Nephron progenitor cell (in vitro differentiated cells): ENCODE data around the gene MUC13.

Source experiments
- DNase-seq: peaks from one replicate; pipeline ENCODE4 v3.0.0; 2021
- H3K27ac Mint-ChIP-seq: 2 replicates; pipeline ENCODE4 v1.8.0; 2021; ENCODE audit warnings: mild to moderate bottlenecking, moderate library complexity, mixed read lengths
- H3K27me3 Mint-ChIP-seq: 2 replicates; pipeline ENCODE4 v1.8.0; 2021; ENCODE audit warnings: mild to moderate bottlenecking, low read depth, mixed read lengths; ENCODE audit not compliant: poor library complexity
- H3K36me3 Mint-ChIP-seq: 2 replicates; pipeline ENCODE4 v1.8.0; 2021; ENCODE audit warnings: low read depth, mixed read lengths
- H3K4me1 Mint-ChIP-seq: 2 replicates; pipeline ENCODE4 v1.8.0; 2021; ENCODE audit warnings: mixed read lengths
- H3K4me3 Mint-ChIP-seq: 2 replicates; pipeline ENCODE4 v1.8.0; 2021; ENCODE audit warnings: mild to moderate bottlenecking, moderate library complexity, mixed read lengths
- H3K9me3 Mint-ChIP-seq: 2 replicates; pipeline ENCODE4 v1.8.0; 2021; ENCODE audit warnings: mild to moderate bottlenecking, moderate library complexity, mixed read lengths
- TF ChIP-seq, protein P1 (sequence below): fragments of 200-600 bp; sonication (generic); IDR thresholded peaks from 2 replicates; pipeline ENCODE4 v1.5.0; 2021; ENCODE audit warnings: antibody characterized with exemption

Gene MUC13

GRCh38 chr3:124882816-124883747 is 51.5 kb downstream of the MUC13 start:
- Mint-ChIP-seq H3K4me1 (peaks cover 64% of the 10 kb centered on the region), H3K4me3 (peak overlapping the region; percentile 74), H3K27ac (peak overlapping the region; percentile 96), H3K27me3 (peaks cover 6% of the 10 kb centered on the region), H3K9me3 (no peaks in the 10 kb centered on the region), H3K36me3 (no peaks in the 10 kb centered on the region)
- DNase-seq, result no peak
- TF ChIP-seq, protein P1, sequence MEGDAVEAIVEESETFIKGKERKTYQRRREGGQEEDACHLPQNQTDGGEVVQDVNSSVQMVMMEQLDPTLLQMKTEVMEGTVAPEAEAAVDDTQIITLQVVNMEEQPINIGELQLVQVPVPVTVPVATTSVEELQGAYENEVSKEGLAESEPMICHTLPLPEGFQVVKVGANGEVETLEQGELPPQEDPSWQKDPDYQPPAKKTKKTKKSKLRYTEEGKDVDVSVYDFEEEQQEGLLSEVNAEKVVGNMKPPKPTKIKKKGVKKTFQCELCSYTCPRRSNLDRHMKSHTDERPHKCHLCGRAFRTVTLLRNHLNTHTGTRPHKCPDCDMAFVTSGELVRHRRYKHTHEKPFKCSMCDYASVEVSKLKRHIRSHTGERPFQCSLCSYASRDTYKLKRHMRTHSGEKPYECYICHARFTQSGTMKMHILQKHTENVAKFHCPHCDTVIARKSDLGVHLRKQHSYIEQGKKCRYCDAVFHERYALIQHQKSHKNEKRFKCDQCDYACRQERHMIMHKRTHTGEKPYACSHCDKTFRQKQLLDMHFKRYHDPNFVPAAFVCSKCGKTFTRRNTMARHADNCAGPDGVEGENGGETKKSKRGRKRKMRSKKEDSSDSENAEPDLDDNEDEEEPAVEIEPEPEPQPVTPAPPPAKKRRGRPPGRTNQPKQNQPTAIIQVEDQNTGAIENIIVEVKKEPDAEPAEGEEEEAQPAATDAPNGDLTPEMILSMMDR, result no peak

GRCh38 chr3:124881976-124882697 is 52.4 kb downstream of the MUC13 start:
- Mint-ChIP-seq H3K27me3 (peaks cover 9% of the 10 kb centered on the region), H3K4me3 (peak overlapping the region; percentile 74), H3K27ac (peak overlapping the region; percentile 96), H3K4me1 (peaks cover 63% of the 10 kb centered on the region), H3K9me3 (no peaks in the 10 kb centered on the region), H3K36me3 (no peaks in the 10 kb centered on the region)
- TF ChIP-seq, protein P1, result no peak
- no peak for DNase-seq

- H3K4me3 Mint-ChIP-seq, result no peak overlapping the region
- DNase-seq, result no peak
Measured at GRCh38 chr3:124879337-124879680, 55.2 kb downstream of the MUC13 start.

DNA sequence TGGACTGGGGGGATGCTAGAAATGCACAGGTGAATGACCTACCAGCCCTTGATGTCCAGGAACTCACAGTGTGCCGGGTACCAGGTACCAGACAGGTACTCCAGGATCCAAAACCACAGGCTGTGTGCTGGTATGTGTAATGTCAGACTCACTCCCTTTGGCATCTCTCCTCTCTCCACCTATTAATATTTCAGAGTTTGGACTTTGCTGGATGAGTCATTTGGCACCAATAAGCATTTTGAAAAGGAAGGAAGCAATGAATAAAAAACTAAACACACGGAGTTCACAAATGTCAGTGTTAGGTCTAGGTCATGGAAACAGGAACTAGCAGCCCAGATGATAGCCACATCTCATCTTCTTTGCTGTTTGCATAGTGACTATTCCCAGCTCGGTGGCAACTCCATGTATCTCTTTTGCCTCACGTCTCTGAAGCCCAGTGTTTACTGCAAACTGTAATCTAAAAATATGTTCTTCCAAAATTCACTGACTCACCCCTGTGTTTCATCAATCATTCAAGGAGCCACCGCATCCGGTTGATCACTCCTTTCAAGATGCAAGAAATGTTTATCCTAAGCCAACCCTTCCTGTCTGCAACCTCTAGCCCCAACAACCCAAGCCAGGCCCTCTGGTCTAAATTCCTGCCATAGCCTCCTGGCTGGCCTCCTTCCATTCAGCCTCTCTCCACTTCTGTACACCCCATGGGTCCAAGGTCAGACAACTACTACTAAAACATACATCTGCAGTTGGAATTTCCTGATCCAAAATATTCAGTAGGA is 55.8 kb downstream of the MUC13 start:
- Mint-ChIP-seq H3K36me3 (peaks cover 10% of the 10 kb centered on the region), H3K9me3 (no peaks in the 10 kb centered on the region), H3K27me3 (peaks cover 9% of the 10 kb centered on the region), H3K4me3 (no peak overlapping the region), H3K27ac (no peak overlapping the region), H3K4me1 (peaks cover 51% of the 10 kb centered on the region)
- DNase-seq, result no peak
- TF ChIP-seq, protein P1, result no peak

More at GRCh38 chr3:124879337-124879680, 55.2 kb downstream of the MUC13 start:
- TF ChIP-seq, protein P1, result no peak
- Mint-ChIP-seq H3K36me3 (peaks cover 6% of the 10 kb centered on the region), H3K27ac (no peak overlapping the region), H3K9me3 (no peaks in the 10 kb centered on the region), H3K27me3 (peaks cover 9% of the 10 kb centered on the region), H3K4me1 (peaks cover 55% of the 10 kb centered on the region)

GRCh38 chr3:124877674-124878073 is 56.9 kb downstream of the MUC13 start:
- TF ChIP-seq, protein P1, result no peak
- no peak overlapping the region for H3K27ac Mint-ChIP-seq
- no peak for DNase-seq
- peaks cover 48% of the 10 kb centered on the region for H3K4me1 Mint-ChIP-seq
- H3K27me3 Mint-ChIP-seq, result peaks cover 9% of the 10 kb centered on the region
- H3K36me3 Mint-ChIP-seq, result peaks cover 12% of the 10 kb centered on the region
- no peak overlapping the region for H3K4me3 Mint-ChIP-seq
- no peaks in the 10 kb centered on the region for H3K9me3 Mint-ChIP-seq
